ENCODE data around the gene XXYLT1.

The XXYLT1 gene

DNA sequence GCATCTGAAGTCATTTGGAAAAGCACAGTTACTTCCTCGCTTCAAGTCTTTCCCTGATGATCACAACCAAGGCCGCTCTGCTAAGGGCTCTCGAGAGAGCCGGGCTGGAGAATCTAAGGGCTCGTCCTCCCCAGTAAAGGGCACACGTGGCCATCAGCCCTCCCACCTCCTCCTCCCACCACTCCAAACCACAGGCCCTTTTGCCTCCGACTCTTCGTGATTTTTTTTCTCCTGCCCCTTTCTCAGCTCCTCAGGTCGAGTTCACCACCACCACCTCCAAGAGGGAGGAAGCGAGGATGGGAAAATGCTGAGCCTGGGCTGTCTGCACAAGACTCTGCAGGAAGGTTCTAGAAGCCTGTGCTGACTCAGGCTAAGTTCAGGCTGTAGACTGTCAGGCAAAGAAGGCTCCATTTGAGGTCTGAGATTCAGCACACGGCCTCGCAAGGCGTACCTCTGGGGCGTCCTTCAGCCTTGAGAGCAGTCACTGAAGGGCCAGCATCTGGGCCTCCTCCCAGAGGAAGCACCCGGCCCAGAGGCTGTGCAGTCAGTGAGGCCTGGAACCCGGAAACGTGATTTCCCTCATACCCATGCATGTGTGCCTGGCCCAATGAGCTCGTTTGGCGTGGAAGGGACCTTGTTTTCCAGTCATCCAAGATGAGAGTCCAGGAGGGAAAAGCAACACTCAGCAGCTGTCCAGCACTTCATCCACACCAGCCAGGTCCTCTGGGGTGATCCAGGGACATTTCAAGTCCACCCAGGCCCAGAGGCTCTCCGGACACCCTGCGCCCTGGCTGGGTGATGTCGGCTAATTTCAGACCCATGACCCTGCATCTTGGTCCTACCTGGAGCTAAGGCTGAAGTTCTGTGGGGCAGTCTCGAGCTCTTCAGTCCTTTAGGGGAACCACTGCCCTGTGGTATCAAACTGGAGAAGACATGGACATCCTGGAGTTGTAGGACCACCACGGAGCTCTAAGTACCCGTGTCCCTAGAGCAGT, 196.8 kb downstream of the XXYLT1 start:
- no peak for DNase-seq

DNA sequence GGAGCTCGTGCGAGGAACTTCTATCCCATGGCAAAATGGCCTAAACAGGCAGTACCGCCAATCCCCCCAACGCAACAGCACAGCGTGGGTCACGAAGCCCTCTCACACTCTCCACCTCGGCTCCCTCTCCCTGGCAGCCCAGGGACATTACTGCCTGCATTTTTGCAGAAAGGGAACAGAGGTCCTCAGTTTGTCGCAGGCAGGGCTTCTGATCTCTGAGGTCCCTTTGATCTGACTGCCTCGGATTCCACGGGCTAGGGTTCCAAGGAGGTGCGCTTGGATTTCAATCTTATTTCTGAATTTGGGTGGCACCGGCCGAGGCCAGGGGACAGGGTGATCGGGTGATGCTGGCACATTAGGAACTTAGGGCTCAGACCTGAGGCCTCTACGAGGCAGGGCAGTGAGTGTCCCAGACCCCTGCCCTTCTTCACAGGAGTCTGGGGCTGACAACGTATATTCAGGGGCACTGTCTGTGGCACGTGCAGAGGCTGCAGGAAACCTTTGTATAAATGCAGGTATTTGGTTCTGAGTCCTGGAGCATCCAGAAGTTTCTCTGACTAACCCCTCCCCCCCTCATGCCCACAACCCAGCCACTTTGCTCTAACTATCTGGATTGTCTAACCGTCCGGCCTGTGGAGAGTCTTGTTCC, 197.9 kb downstream of the XXYLT1 start:
- DNase-seq = no peak

DNA sequence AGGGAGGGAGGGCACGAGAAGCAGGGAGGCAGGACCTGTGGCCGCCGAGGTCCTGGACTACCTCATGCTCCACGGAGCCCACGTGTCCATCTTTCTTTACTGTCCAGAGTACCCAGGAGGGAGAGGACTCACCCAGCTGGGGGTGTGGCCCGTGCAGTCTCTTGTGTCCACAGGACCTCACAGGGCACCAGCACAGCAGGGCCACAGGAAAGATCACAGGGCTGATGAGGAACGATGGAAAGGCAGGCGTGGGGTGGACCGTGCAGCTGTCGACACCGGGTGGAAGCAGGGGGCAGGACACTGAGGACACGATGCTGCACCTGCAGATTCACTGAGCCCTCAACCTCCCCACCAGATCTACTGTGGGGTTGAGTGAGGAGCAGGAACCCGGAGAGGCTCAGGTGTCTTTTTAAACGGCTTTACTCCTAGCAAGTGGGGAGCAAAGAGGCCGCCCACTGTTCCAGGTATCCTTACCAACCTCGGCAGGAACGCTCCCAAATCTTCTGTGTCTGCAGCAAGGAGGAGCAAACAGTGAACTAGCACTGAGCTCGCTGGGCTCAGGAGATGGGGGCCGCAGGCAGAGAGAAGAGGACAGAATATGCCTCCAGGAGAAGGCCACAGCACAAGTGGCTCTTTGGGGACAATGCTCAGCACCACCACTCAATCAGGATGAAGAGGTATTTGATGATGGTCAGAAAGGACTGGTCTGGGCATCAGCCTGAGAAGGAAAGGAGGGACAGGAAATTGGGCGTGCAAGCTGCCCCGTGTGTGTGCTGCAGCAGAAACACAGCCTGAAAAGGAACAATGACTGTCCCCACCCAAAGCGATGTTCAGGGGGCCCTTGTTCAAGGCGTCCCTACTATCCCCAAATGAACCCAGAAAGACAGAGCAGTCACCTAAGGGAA, 198.8 kb downstream of the XXYLT1 start:
- DNase-seq = no peak

DNA sequence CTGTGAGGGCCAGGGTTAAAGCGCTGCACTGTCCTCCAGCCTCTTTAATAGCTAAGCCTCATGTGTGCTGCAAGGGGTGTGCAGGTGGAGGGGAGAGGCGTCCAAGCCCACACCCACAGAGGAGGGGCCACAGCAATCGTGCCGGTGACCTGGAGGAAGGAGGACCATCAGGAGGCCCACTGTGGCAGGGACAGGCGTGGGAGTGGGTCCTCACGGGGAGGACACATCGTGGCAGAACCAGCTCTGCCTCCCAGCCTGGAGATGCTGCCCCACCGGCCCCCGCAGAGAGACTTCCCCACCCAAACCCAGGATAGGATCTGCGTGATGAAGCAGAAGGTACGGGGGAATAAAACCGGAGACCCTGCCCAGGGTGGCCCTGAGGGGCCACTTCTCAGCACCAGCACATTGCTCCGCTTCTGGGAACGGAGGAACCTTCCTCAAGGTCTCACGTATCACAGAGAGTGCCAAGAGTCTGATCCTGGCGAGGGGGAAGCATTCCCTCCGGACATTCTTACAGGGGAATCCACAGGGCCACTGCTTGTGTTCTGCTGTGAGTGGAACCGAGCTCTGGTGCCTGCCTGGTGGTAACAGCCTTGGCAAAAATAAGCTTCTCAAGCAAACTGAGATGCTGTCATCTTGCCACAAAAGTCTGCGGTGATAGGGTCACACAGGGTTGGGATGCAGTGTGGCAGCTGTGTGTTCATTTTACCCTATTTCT, 199.8 kb downstream of the XXYLT1 start:
- no peak for DNase-seq

DNA sequence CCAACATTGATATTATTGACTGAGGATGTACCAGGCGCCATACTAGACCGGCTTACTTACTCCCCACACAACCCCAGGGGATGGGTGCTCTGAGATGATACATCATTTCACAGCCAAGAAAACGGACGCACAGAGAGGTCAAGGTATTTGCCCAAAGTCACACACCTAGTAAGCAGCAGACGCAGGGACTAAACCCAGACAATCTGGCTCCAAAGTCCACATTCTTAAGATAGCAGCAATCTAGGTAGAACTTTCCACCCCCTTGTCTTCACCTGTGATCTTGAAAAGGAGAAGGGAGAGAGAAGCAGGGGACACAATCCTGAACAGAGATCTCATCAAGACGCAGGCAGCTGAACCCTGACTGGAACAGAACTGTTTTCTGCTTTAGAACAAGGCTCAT, 200.6 kb downstream of the XXYLT1 start:
- DNase-seq = no peak

DNA sequence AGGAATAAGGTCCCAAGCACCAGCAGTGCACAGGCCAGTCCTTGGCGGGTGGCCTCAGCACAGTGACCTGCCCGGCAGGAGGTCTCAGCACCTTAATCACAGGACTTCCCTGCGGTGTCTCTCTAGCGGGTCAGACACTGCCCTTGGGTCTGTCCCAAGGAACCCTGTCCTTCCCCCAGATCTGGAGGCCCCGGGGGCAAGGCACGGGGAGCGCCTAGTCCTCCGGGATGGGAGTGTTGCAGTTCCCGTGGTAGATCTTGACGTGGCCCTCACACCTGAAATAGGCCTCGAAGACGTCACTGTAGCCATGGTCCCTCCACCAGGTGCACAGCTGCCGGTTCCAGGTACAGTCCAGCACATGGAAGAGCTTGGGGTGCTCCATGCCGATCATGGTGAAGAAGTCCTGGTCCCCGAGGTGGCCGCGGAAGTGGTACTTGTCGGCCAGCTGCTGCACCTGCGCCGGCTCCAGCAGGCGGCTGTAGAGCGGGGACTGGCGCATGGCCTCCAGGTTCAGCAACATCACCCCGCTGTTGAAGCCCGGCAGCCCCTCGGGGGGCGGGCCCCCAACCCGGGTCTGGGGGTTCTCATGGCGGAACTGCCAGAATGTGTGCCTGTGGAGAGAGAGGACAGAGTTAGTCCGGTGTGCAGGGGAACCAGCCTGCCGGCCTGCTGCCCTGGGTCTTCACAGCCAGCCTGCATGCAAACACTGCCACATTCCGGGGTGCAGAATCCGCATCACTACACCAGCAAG, 201.3 kb downstream of the XXYLT1 start:
- no peak for DNase-seq

DNA sequence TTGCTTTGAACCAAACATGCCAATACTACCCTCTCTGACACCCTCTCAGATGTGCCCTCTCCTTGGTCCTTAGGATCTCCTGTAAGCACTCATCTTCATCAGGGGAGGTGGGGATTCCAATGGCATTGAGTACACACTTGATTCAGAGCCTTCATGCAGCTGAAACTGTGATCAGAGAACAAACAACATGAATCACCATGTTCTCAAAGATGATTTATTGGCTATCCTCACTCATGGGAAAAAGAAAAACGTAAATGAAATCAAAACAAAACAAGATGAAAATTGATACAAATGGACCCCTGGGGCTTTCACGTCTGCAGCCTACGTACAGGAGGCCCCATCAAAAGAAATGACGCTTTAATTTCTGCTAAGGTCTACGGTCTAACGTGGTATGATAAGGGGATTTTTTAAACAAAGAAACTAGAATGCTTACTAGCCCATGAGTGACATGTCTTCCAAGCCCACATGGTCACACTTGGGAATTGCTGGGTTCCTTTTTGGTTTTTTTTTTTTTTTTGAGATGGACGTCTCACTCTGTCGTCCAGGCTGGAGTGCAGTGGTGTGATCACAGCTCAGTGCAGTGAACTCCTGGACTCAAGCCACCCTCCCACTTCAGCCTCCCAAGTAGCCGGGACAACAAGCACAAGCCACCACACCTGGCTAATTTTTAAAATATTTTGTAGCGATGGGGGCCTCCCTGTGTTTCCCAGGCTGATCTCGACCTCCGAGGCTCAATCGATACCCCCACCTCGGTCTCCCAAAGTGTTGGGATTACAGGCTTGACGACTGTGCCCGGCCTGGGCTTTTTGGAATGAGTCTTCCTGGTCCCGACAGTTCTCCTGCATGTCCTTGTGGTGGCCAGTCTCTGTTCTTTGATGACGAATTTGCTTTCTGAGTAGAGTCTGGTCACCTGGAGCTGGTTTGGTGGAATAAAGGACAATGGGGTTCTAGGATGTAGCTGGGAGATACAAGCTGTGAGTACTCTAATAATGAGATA, 202.6 kb downstream of the XXYLT1 start:
- no peak for DNase-seq

DNA sequence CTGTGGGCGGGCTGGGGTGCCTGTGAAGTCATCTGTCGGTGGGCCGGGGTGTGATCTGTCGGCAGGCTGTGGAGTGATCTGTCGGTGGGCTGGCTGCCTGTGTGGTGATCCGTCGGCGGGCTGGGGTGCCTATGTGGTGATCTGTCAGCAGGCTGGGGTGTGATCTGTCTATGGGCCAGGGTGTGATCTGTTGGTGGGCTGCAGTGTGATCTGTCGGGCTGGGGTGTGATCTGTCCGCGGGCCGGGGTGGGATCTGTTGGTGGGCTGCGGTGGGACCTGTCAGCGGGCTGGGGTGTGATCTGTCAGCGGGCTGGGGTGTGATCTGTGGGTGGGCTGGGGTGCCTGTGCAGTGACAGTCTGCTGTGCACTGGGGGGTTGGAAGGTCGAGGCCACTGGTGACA, 204.5 kb downstream of the XXYLT1 start:
- no peak for DNase-seq

DNA sequence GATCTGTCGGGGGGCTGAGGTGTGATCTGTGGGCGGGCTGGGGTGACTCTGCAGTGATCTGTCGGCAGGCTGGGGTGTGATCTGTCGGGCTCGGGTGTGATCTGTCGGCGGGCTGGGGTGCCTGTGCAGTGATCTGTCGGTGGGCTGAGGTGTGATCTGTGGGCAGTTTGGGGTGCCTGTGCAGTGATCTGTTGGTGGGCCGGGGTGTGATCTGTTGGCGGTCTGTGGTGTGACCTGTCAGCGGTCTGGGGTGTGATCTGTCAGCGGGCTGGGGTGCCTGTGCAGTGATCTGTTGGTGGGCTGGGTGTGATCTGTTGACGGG, 205.1 kb downstream of the XXYLT1 start:
- no peak for DNase-seq

DNA sequence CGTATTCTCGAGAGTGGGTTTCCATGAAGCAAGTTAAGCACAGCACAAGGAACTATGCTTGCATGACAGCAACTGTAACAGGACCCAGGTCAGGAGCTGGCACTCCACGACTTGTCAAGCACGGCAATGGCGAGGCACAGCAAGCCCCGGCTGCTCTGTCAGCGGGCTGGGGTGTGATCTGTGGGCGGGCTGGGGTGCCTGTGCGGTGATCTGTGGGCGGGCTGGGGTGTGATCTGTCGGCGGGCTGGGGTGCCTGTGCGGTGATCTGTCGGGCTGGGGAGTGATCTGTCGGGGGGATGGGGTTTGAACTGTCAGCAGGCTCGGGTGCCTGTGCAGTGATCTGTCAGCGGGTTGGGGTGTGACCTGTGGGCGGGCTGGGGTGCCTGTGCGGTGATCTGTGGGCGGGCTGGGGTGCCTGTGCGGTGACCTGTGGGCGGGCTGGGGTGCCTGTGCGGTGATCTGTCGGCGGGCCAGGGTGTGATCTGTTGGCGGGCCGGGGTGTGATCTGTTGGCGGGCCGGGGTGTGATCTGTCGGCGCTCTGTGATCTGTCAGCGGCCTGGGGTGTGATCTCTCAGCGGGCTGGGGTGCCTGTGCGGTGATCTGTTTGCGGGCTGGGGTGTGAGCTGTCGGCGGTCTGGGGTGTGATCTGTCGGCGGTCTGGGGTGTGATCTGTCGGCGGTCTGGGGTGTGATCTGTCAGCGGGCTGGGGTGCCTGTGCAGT, 205.7 kb downstream of the XXYLT1 start:
- no peak for DNase-seq

DNA sequence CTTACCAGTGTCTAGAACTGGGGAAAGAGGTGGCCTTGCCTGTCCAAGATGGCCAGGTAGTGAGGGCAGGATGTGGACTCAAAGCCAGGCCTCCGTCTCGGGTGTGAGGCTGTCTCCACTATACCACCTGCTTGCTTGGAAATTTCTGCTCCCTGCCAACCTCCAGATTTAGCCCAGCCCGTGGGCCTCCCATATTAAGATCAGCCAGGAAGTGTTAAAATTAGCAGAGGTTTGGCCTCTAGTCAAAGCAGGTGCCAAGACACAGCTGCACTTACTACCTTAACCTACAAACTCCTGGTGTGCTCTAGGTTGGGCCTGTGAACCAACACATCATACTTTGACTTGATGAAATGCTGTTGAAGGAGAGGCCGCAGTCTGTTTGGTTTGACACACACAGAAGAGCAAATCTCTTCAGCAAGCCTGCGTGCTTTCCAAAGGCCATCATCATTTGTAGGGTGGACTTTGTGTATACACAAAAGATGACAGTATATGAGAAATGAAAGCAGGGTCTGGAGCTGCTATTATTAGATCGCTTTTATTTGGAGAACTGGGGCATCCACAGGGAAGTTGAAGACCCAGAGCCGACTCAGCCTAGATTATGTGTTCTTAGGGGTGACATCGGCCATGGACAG, 206.5 kb downstream of the XXYLT1 start:
- no peak for DNase-seq

DNA sequence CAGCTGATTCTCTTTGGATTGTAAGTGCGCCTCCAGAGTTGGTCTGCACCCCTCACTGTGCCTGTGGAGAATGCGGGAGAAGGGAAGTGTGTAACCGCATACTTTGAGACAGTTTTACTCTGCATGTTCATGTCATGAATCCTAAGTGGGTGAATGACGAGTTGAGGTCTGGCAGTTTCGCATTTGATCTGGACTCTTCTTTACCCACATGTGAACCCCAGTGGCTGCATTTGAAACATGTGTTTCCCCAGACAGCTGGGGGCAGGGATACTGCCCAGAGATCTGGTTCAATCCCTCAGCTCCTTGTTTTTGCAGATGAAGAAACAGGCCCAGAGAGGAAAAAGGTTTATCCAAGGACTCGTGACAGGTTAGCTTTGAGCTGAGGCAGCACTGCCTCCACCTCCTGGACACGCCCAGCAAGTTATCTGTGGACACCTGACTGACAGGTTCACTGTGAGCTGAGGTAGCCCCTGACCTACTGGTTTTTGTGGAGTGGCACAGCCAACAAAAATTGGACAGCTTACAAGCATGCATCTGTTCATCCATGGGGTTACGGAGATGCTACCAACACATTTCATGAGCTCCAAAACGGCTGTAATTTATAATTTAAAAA, 207.3 kb downstream of the XXYLT1 start:
- DNase-seq = no peak

DNA sequence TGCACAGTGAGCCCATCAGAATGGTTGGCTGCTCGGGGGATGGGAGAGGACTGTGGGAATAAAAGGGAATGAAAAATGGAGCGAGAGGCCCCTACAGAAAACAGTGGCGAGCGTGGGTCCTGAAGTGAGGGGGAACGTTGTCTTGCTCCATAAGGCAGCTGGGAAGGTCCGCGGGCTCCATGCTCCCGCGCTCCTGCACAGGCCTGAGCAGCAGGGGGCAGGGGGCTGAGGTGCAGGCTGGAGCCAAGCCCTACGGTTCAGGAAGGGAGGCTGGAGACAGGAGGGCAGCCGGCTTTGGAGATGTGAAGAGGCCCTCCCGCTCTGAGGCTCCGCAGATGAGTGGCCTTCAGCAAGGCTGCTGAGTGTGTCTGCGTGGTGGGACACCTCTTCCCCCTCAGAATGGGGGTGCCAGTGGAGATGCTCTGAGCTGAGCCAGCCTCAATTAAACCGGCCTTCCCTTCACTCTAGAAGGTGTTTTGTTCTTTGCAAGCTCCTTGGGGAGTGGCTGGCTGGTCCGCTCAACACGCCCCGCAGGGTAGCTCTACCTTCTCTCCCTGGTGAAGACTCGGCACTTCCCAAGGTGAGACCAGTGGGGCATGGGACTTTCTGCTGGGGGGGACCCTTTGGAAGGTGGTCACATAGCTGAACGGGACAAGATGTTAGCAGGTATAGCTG, 208.0 kb downstream of the XXYLT1 start:
- no peak for DNase-seq

DNA sequence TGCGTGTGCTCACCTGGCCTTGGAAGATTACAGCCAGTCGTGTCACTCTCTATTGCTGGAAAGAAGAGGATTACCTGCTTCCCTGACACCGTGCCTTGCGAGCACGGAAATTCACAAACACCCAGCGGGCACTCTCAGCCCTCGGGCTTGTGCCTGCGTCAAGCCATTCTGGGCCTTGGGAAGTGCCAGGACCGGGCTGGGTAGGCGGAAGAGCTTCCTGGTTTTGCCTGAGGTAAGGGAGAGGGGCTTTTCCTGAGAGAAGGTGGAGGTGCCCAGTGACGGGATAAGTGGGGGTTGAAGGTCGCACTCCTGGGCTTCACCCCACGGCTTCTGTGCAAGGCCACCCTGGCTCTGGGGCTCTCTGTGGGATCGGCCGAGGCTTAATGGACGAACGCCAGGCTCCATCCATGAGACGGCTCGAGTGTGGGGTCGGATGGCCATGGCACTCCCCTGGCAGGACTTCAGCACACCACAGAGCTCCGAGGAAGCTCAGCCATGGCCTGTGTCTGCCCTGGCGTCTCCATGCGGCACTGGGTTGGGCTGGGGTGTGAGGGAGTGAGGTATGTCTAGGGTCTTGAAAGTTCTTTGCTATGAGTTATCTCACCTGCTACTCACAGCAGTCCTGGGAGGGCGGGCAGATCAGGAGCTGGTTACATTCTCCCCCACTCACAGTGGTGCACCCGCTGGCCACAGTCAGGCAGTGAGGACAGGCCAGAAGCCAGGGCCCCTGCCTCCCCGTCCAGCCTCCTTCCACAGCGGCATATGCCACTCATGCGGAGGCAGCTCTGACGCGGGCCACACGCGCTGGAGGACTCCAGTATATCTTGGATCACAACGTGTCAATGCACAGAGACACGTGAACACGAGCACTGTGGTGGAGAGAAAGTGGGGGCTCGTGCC, 209.0 kb downstream of the XXYLT1 start:
- no peak for DNase-seq

DNA sequence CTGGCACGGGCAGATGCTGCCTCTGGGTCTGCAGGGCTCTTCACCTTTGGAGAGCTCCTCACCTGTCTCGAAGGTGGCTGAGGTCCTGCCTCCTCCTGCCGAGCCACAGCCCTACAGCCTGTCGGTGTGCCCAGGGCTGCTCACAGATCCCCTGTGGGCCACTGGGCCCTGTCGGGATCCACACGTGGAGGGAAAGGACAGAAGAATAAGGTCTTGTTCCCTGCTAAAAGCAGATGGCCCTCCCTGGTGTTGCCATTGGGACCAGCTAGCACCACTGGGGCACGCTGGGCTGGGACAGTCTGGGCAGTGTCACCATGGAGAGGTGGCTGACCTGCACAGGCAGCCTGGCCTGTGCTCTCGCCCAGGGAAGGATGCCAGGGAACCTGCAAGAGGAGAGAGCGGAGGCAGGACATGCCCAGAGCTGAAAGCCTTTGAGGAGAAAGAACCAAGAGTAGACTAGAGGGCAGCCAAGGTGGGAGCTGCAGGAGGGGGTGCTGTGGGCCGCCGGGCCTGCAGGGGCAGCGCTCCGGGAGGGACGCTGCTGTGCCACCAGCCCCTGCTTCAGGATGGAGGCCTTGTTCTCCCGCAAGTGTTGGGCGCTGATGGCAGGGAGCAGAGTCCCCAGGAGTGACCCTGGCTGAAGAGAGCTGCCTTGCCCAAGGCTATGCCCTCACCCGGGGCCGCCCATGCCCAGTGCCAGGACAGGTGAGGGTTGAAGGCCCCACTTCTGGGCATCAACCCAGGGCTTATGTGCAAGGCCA, 210.2 kb downstream of the XXYLT1 start:
- no peak for DNase-seq

DNA sequence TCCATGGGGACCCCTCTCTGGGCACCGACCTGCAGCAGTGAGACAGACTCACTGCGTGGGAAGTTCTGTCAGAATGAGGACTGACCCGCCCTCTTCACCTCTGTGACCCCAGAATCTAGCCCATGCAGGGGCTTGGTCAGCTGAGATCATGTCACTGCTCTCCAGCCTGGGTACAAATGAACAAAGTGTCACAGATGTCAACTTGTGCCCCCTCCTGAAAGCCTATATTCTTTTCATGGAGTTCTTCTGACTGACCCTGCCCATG, 210.8 kb downstream of the XXYLT1 start:
- DNase-seq = no peak
